ENCODE measurements around the gene CDK5R1. TPM values are rescaled to one million over a fixed set of nuclear protein-coding genes. Genes with fewer than 3 reads are reported as not detected.

The CDK5R1 gene
- total RNA-seq, 1 donor from 2014 or later: 1.6 TPM

DNA sequence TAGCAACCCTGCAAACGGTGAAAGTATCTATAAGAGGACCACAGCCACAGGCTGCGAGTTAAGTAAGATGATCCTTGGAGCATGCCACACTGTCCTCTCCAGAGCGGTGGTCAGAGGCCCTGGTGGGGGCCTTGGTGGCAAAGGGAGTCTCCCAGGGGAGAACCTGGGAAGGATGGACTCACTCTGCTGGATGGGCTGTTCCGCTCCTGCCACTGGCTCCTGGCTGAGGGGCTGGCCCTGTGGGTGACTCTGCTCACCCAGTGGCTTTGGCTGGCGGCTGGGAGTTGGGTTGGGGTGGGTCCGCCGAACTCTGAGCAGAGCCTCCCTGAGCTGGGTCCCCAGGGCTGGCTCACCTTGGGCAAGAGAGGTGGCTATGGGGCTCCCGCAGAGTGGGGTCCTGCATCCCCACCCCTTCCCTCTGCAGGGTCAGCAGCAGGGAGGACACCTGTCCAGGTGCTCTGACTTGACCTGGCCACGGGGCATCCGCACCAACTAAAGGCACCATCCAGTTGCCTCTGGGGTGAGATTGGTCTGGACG, 7.3 kb downstream of the CDK5R1 start:
- DNase-seq: no peak

DNA sequence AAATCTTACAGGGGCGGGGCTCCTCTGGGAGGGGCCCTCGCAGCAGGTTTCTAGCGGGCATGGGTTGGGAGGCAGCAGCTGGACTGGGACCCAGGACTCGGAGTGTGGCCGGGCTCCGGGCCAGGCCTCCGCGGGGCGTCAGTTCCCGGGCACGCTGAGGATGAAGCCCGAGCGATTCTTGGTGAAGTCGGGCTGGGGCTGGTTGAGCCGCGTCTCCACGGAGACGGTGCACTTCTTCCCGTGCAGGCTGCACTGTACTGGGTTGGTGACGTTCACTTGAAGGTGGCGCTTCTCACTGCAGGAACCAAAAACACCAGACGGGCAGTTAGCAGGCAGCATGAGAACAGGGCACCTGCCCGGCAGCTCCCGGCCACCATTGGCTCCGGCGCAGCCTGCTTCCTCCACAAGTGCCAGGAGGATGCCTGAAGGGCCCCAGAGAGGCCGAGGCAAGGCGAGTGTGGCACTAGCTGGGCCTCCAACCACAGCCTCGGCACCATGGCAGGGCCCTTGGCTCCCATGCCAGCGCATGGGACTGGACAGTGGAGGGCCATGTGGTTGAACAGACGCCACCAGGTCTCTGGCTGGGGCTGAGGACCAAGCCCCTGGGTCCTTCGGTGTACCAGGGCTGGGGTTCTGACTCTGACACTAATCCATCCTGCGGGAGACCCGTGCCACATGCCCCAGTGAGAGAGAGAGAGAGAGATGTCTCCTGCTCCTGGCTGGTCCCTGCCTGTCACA, 8.0 kb downstream of the CDK5R1 start:
- DNase-seq: no peak

DNA sequence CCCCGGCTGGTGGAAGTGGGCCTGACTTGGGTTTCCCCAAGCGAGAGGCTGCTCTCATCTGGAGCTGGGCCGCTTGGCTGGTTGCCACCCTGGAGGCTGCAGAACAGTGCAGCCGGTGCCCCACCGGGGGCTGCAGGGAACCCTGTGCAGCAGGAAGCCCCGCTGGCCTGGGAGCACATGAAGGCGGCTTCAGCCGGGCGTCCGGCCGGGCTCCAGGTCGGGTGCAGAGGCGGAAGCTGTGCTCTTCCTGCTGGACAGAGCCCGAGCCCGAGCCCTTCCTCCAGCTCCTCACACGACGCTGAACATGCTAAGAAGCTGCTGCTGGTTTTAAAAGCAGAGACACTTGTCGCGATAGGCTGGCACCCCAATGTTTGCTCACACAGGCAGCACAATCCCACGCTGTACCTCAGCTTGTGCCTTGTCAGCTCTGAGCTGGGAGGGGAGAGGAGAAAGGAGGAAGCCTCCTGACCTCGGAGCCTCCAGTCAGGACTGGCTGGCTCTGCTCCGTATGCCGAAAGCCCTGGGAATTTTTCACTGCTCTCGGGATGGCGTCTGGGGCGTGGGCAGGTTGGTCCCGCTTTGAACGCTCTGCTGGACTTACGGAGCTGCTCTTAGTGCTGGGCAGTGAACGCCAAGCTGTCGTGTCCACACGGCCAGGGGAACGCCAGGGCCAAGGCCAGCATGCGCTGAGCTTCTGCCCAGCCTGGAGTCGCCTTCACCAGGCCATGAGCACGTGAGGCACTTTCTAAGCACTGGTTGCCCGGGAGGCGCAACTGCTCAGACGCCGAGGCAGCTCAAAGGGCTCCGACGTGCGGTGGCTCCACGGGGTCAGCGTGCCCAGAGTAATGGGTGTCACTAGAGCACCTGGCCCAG, 8.8 kb downstream of the CDK5R1 start:
- DNase-seq: peak; percentile 34

DNA sequence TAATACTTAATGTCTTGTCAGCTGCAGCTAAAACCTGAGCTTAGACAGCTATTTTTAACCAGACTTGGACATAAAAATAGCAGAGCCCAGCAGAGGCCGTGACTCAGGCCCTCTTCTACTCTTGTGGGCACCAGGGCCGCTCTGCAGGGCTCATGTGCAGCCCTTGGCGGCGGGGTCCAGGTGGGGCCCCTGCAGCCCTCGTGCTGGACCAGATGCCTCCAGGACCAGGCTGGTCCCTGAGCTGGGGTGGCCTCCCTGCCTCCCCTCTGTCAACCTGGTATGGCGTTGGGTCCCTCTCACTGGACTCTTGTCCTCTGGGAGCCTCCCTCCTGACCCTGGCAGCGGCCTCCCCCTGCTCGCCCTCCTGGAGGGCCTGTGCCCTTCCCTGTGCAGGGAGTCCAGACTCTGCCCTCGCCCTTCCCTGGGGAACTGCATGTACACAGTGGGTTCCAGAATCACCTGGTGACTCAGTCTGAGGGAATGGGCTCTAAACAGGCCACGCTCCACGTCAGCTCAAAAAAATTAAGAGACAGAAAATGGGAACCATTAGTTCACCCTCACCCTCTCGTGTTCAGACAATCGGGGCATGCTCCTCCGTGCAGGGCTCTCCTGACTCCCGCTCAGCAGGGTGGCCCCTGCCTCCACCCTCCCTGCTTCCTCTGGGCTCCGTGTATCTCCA, 9.7 kb downstream of the CDK5R1 start:
- no peak for DNase-seq

DNA sequence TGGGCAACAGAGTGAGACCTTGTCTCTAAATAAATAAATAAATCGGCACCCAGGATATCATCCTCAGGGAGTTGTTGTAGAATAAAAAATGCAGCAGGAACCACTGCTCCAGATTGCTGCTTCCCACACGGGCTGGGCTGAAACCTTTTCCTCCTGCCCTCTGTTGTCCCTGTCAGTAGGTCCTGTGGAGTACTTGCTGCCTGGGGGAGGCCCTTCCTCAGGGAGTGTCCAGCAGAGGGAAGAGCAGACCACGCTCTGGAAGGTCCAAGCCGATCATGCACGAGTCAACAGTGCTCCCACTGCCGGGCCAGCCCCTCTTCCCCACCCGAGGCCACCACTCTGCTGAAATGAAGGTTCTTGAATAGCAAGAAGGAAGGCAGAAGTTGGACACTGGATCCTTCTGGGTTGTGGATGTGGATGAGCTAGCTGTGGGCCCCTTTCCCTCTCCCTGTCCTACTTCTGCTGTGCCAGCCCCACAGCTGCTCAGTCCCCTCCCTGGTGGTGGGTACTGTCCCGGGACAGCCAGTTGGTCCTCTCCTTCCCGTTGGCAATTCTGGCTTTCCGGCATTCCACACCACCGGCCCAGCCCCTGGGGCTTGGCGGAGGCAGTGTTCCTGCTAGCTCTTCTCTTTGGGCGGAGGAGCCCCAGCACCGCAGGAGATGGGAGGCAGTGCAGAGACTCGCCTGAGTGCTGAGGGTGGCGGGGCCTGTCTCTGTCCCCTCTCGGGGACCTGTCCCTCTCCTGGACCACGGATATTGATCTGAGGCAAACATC, 10.8 kb downstream of the CDK5R1 start:
- no peak for DNase-seq

DNA sequence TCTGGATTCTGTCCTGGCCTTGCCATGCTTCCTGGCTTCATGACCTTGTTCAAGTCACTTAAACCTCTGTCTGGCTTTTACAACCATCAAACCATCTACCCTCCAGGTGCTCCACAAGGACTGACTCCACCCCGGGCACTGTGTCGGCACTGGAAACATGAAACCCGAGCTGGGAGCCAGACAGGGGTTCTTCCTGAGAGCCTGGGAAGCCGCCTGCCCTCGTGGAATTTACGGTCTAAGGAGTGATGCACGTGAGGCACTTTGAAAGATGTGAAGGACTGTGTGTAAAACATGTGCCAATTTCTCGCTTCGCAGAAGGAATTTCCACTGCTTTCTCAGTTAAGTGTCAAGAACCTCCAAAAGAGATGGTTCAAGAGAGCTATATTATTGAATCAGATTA, 11.6 kb downstream of the CDK5R1 start:
- DNase-seq: no peak

DNA sequence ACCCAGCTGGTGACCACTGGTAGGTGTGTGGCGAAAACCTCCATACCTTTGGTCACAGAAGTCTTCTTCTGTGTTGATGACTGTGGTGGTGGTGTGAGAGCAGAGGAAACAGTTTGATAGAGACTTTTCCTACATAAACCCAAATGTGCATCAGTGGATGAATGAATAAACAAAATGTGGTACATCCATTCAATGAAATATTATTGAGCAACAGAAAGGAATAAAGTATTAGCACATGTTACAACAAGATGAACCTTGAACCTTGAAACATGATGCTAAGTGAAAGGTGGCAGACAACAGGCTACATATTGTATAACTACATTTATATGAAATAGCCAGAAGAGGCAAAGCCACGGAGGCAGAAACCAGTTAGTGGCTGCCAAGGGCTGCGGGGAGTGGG, 15.2 kb downstream of the CDK5R1 start:
- no peak for DNase-seq

DNA sequence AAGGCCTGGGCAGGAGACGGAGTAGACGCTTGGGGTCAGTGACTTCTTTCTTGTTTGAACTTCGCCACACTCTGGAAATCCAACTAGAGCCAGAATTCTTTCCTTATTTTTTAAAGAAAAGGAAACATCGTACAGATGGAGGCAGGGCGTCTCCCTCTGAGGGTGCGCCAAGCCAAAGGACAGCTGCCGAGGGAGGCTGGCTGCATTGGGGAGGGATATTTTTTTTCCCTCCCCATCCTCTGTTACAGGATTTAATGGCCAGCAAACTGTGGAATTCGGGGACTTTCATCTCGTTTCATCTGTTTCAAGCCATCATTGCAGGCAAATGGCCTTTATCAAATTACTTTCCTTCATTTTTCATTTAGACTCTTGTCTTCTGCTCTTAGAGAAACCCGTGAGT, 15.9 kb downstream of the CDK5R1 start:
- DNase-seq: no peak

DNA sequence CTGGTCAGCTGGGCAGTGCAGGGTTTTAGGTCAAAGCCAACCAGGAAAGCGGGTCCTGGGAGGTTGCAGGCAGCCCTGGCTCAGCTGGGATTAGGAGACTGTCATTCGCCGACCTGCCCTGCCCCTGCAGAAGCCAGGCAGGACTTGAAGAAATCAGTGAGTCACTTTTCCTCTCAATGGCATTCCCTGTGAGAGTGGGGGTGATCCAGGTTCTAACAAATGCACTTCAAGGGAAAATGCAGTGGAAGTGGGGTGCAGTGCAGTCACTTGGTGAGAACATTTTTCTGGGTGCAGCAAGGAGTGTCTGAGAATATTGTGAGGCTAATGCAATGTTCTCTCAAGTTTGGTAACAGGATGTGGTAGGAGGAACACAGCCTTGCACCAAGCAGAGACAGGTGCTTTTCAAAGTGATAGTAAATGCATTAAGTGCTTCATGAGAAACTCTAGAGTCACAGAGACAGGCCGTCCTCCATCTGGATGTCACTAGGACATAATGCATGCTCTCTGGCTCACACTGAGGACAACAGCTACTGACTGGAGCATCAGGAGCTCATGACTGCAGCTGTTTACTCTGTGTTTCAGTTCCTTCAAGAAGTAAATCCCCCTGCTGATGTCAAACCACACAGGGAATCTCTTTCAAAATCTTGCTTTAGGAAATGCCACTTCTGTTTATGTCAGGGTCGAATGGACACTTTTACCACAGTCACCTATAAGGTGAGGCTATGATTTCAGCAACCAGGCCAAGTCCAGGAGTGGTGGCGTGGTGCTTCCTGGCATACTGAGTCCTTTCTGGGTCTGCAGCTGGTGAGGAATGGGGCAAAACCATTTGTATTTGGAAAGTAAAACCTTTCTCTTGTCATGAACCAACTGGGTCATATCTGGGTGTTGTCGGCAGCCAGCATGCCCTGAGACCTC, 16.7 kb downstream of the CDK5R1 start:
- DNase-seq: no peak

DNA sequence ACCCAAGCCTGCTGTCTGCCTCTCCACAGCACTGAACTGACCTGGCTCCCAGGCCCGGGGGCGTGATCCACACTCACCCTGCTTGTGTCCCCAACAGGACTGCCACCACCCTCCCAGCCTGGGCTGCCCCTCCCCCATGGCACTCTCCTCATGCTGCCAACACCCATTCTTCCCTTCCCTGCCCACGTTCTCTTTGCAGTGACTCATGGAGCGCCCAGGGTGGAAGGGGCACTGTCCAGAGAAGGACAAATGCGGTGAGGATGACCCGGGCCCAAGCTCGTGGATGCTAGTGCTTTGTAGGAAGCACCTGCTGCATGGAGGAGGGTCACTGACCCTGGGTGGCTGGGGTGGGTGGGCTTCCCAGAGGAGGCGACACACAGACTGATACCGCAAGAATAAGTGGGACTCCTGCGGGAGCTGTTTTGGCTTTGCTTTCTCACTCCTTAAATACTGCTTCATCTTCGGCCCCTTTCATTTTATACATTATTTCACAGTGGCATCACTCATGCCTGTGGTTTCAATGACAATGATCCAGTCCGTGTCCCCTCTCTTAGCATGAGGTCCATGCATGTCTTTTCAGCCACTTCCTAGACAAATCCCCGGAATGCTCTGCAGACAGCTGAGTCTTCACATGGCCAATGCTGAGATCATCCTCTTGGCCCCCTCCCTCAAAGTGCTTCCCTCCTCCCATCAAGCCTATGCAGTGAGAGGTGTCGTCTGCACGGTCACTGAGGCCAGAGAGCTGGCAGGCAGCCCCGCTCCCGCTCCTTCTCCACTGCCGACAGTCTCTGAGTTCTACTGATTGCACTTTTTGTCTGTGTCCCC, 17.6 kb downstream of the CDK5R1 start:
- peak; percentile 44 for DNase-seq

DNA sequence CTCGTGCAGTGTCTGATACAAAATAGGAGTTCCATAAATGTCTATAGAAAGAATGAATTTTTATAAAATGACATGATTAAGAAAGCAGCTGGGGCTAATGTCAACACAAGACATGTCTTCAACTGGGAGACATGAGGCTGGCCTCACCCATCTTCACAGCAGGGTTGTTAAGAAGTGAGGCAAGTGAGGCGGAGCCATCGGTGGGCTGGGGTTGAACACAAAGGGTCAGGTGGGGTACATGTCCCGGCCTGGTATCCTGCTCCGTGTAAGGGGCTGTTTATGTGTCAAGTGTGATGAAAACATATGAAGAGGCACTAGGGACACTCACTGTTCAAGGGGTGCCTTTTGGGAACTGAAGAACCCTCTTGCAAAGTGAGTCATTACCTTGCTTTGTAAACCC, 22.1 kb downstream of the CDK5R1 start:
- DNase-seq: no peak

DNA sequence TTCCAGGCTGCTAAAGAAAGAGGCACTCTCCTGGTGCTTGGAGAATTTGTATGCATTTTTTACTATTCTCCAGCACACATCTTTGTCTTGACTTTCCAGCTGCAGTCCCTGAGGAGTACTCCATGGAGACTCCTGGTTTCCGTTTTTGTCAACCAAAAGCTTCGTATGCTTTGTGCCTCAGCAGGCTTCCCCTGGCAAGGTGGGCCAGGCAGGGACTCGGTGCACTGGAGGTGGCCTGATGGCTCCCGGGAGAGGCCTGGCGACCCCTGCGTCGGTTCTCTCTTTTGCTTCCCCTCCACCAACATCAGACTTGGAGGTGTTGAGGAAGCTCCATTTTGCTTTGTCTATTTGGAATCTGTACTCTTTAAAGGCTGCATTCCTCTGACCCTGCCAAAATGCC, 23.7 kb downstream of the CDK5R1 start:
- DNase-seq: no peak

DNA sequence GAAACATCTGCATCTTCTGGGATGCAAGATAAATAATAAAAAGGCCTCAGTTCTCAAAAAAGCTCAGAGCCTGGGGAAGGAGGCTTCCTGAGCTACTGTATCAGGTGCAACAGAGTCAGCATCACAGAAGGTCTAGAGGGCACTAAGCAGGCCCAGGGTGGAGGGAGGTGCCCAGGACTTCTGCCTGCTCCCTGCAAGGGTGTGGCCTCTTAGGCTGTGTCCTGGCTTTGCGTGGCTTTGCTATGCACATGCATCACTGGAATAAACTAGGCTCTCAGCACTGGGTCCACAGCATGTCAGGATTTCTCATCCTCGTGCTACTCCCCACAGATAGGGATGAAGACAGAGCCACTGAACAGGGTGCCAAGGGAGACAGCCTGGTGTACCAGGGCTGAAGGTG, 25.5 kb downstream of the CDK5R1 start:
- no peak for DNase-seq

DNA sequence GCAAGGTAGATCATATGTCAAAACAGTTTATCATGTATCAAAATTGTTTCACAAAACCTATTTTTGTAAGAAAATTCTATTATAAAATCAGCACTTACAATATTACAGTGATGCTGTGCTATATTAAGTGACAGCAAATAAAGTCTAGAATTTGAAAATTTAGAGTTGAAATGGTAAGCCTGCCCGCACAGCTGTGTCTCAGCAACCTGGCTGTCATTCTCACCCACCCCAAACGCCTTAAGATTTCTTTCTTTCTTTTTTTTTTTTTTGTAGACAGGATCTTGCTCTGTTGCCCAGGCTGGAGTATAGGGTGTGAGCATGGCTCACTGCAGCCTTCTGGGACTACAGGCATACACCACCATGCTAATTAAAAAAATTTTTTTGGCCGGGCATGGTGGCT, 26.8 kb downstream of the CDK5R1 start:
- no peak for DNase-seq

DNA sequence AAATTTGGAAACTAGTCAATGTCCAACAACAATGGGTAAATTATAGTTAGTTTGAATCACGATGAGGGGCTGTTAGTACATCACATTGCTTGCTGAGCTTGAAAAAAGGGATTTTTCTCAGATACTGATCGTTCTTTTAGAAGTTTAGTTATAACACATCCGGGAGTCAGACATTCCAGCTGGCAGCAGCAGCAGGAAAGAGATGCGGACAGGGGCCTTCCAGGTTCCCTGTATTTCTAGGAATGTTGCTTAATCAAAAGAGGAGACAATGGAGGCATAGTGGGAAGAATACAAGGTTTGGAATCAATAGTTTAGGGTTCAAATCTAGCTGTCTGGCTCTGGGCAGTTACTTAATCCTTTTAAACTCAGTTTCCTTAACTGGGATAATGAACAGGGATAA, 27.8 kb downstream of the CDK5R1 start:
- DNase-seq: no peak

DNA sequence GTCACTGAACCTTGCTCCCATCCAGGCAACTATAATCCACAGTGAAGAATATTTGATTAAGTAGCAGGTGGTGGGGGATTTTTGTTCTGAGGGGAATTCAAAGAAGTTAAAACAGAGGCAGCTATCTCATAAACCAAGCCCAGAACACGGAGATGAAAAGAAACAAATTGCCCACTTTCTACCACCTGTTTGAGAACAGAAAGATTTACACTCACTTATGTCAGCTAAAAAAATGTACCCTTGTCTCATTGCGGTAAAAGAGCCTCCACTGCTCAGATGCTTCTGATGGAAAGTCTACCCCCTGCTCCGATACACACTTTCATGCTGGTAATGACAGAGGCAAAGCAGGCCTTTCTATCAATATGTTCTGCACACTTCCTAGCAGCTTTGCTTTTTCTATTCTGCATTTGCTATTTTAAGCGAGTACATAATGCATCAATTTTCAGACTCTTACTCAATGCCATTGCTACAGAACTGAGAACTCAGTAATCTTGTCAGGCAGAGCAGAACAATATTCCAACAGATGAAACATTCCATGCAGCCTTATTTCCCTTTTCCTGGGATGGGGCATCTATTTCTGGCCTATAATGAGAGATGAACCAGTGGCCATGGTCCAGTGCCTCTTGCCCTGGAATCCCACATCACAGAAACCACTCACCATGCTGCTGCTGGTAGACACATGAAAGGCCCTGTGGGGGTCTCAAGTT, 29.0 kb downstream of the CDK5R1 start:
- DNase-seq: peak; percentile 77

DNA sequence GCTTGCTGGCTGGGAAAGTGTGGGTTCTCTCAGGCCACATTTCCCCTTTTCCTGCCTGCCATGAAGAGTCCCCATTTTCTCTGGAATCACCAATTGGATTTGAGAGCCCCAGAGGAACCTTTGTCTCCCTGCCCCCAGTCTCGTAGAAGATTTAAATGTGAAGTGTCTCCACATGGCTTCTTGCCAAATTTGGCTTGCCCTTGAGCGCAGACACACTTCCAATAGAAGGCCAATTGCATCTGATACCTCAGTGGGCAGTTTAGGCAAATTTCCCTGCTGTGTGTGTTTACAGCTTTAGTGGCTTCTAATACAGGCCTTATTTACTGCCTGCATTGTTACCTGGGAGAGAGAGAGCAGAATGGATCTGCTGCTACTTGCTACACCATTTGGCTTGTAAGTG, 29.7 kb downstream of the CDK5R1 start:
- no peak for DNase-seq

DNA sequence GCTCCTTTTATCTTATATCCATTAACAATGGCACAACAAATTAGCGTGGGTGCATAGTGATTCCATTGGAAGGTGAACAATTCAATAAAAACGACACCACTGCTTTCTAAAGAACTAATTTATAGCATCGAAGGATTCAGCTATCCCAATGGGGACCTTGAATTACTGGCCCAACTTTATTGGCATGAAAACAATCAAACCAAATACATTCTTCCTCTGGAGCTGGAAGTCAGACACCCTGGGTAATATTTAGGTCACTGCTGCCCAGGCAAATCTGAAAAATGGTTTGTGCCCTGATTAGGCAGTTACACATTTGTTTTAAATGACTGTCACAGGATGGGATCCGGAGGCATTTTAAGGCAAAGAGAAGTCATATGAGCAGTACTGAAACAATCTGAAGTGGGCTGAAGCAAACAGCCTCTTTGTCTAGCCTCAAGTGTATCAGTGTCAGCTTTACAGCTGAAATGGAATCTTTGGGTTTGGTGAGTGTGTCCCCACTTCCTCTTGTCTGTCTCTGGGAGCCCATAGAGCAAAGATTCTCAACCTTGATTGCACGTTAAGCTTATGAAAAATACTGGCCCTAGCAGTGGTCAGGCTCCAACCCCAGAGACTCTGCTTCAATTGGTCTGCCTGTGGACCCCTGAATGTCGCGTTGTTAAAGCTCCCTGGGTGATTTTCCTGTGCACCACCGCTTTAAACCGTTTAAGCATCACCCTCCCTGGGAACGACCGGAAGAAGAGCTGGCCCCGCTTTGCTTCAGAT, 30.3 kb downstream of the CDK5R1 start:
- no peak for DNase-seq

DNA sequence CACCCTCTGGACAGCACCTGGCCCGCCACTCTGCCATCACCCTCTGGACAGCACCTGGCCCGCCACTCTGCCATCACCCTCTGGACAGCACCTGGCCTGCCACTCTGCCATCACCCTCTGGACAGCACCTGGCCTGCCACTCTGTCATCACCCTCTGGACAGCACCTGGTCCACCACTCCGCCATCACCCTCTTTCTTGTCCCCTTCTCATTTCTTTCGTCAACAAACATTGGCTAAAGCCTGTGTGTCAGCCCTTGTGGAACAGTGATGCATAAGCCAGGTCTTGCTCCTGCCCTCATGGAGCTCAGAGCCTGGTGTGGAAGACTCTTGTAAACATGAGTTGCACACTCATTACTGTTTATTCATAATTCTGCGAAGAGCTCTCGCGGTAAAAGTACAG, 31.2 kb downstream of the CDK5R1 start:
- DNase-seq: no peak

Measured in skin of body (tissue), 2 donors.